Endothelial cell of umbilical vein (primary cell): ENCODE measurements around the gene IQGAP2. TPM values are rescaled to one million over a fixed set of nuclear protein-coding genes. Genes with fewer than 3 reads are reported as not detected.

ENCODE experiments used
- BruUV-seq: library from RNA; stranded (reverse); fragments of 400-500 nt; replicated peaks from 2 replicates; lab custom pipeline; 2021; lab: Mats Ljungman, UMichigan
- CTCF ChIA-PET: fragments of 300-600, 350-600 bp; sonication (Branson Sonifier 250); formaldehyde crosslinking; loops from one replicate; lab custom pipeline; 2021; ENCODE audit warnings: antibody characterized with exemption, inconsistent platforms; lab: Charles Lee
- POLR2A ChIA-PET: fragments of 300-600, 350-600 bp; sonication (Branson Sonifier 250); formaldehyde crosslinking; loops from one replicate; lab custom pipeline; 2021; ENCODE audit warnings: antibody characterized with exemption, inconsistent platforms; lab: Charles Lee
- DNase-seq: peaks from one replicate; pipeline ENCODE4 v3.0.0-alpha.2; 2011; ENCODE audit warnings: low read depth, low spot score
- FAIRE-seq: peaks from 2 replicates; lab custom pipeline; 2011; peaks lifted over from hg19 to GRCh38; lab: Jason Lieb, UNC
- H2AFZ ChIP-seq: 2 replicates; pipeline ENCODE4 v1.6.0; 2012; ENCODE audit warnings: low read depth, low read length, control low read depth, inconsistent platforms
- H3K27ac ChIP-seq: 2 replicates; pipeline ENCODE4 v1.5.1; 2011; ENCODE audit warnings: low read depth, mild to moderate bottlenecking, control low read depth, low read length, moderate library complexity; ENCODE audit not compliant: insufficient read depth
- H3K27me3 ChIP-seq, 2 experiments: 2 replicates each; pipeline versions ENCODE4 v1.6.0 to v1.6.1; 2011; ENCODE audit warnings: low read length in 2 of 2, mixed read lengths in 1 of 2; ENCODE audit not compliant: control insufficient read depth in 2 of 2, insufficient read depth in 2 of 2
- H3K36me3 ChIP-seq, 2 experiments: 2 replicates in 1 of 2; 3 replicates in 1 of 2; pipeline ENCODE4 v1.5.1; 2011; ENCODE audit warnings: low read length in 2 of 2, mild to moderate bottlenecking in 1 of 2, moderate library complexity in 1 of 2; ENCODE audit not compliant: control insufficient read depth in 2 of 2, insufficient read depth in 2 of 2; ENCODE audit errors: extremely low read depth in 1 of 2
- H3K4me1 ChIP-seq: 3 replicates; pipeline ENCODE4 v1.5.1; 2011; ENCODE audit warnings: mild to moderate bottlenecking, low read length; ENCODE audit not compliant: control insufficient read depth, insufficient read depth; ENCODE audit errors: extremely low read depth
- H3K4me2 ChIP-seq: 2 replicates; pipeline ENCODE4 v1.6.1; 2011; ENCODE audit warnings: low read length, control low read depth, mixed read lengths; ENCODE audit not compliant: insufficient read depth
- H3K4me3 ChIP-seq, 3 experiments: fragments of 200-600 bp in 1 of 3; sonication (generic), shearing (Covaris generic) in 1 of 3; replicated peaks in 1 of 3; 2 replicates each; pipeline ENCODE4 v1.5.1; 2011 to 2016; ENCODE audit warnings: control low read depth in 3 of 3, low read length in 3 of 3, mild to moderate bottlenecking in 2 of 3, inconsistent platforms in 1 of 3, low read depth in 1 of 3, moderate library complexity in 1 of 3; ENCODE audit not compliant: insufficient read depth in 1 of 3
- H3K79me2 ChIP-seq: 2 replicates; pipeline ENCODE4 v1.6.0; 2012; ENCODE audit warnings: low read length, inconsistent platforms; ENCODE audit not compliant: control insufficient read depth, insufficient read depth
- H3K9ac ChIP-seq: replicated peaks from 2 replicates; pipeline ENCODE3; 2011; ENCODE audit warnings: low read length, control low read depth; ENCODE audit not compliant: insufficient read depth; ENCODE audit errors: extremely low read depth
- H3K9me1 ChIP-seq: replicated peaks from 3 replicates; pipeline ENCODE4 v1.6.0; 2011; ENCODE audit warnings: mild to moderate bottlenecking, low read length; ENCODE audit not compliant: control insufficient read depth, insufficient read depth; ENCODE audit errors: extremely low read depth
- H3K9me3 ChIP-seq: replicated peaks from 2 replicates; pipeline ENCODE4 v1.5.1; 2012; ENCODE audit warnings: low read length, inconsistent platforms; ENCODE audit not compliant: control insufficient read depth, insufficient read depth
- H4K20me1 ChIP-seq: replicated peaks from 2 replicates; pipeline ENCODE3; 2011; ENCODE audit warnings: mild to moderate bottlenecking, low read length; ENCODE audit not compliant: control insufficient read depth, insufficient read depth; ENCODE audit errors: extremely low read depth
- CTCF ChIP-seq, 2 donors: IDR thresholded peaks; 1 replicate in 1 of 2; 2 replicates in 1 of 2; pipeline ENCODE4 v1.5.1; 2011; ENCODE audit warnings: low read length in 2 of 2, mild to moderate bottlenecking in 2 of 2, moderate library complexity in 2 of 2, control low read depth in 1 of 2, inconsistent platforms in 1 of 2, low read depth in 1 of 2; ENCODE audit not compliant: insufficient read depth in 1 of 2; ENCODE audit errors: extremely low read depth in 1 of 2
- EZH2 ChIP-seq: IDR thresholded peaks from 2 replicates; pipeline ENCODE4 v1.6.1; 2012; ENCODE audit warnings: borderline replicate concordance, low read depth, mild to moderate bottlenecking, moderate library complexity, low read length, inconsistent platforms; ENCODE audit not compliant: severe bottlenecking
- FOS ChIP-seq: IDR thresholded peaks from 2 replicates; pipeline ENCODE4 v1.6.1; 2011; ENCODE audit warnings: mild to moderate bottlenecking, low read length, moderate library complexity, borderline replicate concordance; ENCODE audit not compliant: insufficient read depth
- GATA2 ChIP-seq: IDR thresholded peaks from 2 replicates; pipeline ENCODE4 v1.7.0; 2011; ENCODE audit warnings: low read depth, mild to moderate bottlenecking, moderate library complexity, mixed read lengths, low read length; ENCODE audit not compliant: insufficient read length, insufficient read depth
- JUN ChIP-seq: IDR thresholded peaks from 2 replicates; pipeline ENCODE4 v1.6.1; 2011; ENCODE audit warnings: borderline replicate concordance, low read depth; ENCODE audit not compliant: insufficient read length, insufficient read depth
- MAX ChIP-seq: IDR thresholded peaks from 2 replicates; pipeline ENCODE4 v1.6.1; 2011; ENCODE audit not compliant: insufficient read depth, insufficient read length
- MYC ChIP-seq: IDR thresholded peaks from one replicate; pipeline ENCODE4 v1.6.1; 2011; ENCODE audit warnings: mild to moderate bottlenecking, low read depth, low read length
- POLR2A ChIP-seq: IDR thresholded peaks from 2 replicates; pipeline ENCODE4 v1.6.1; 2012; ENCODE audit warnings: low read depth, mild to moderate bottlenecking, control low read depth, low read length
- POLR2AphosphoS5 ChIP-seq: IDR thresholded peaks from 2 replicates; pipeline ENCODE4 v1.6.1; 2012; ENCODE audit warnings: low read depth, mild to moderate bottlenecking, control low read depth, low read length, moderate library complexity; ENCODE audit not compliant: insufficient read depth
- dilution Hi-C: fragments of 300-500 bp; cut with MboI; formaldehyde crosslinking; loops from one replicate; pipeline ENCODE4 v1.15.0; 2019; ENCODE audit warnings: low sequenced_read_pairs; ENCODE audit not compliant: extremely low pct_ligation_motif_present
- intact Hi-C: fragments of 100-400 bp; cut with micrococcal nuclease; formaldehyde crosslinking; loops from one replicate; pipeline ENCODE4 v1.10.0; 2022
- polyA plus RNA-seq, 4 experiments: library from polyadenylated mRNA; depleted of rRNA in 3 of 4; stranded (reverse) in 3 of 4; unstranded in 1 of 4; fragments of >200 nt; gene quantifications; 2 replicates each; pipeline versions ENCODE4 v1.2.1 to v1.2.3, GENCODE V29; 2011 to 2012; ENCODE audit warnings: missing spikeins in 1 of 4
- total RNA-seq: library from RNA; stranded (reverse); gene quantifications from 2 replicates; pipeline ENCODE4 v1.2.3, GENCODE V29; 2021

Gene IQGAP2
- total and polyA plus RNA-seq, 2 donors (not counting 3 experiments of a cell fraction or from before 2014, with no cell fraction given), result 4.5 to 4.7 TPM

GRCh38 chr5:76561959-76562358 is 158.9 kb downstream of the IQGAP2 start:
- no peaks in the 10 kb centered on the region for H4K20me1 ChIP-seq
- H3K4me3 ChIP-seq, result no peak overlapping the region
- H2AFZ ChIP-seq, result no peak overlapping the region
- dilution Hi-C loops, result no loop called here
- no peak overlapping the region for H3K27ac ChIP-seq
- H3K36me3 ChIP-seq, result no peaks in the 10 kb centered on the region
- H3K4me1 ChIP-seq, result no peaks in the 10 kb centered on the region
- no TSS peak for BruUV-seq
- no peak overlapping the region for H3K4me2 ChIP-seq
- H3K27me3 ChIP-seq, result peaks cover 4% of the 10 kb centered on the region in 2 experiments
- ChIA-PET CTCF (no interaction called here), POLR2A (interaction anchor here (0.6 kb wide), 1 partner anchor 394 kb away, joined by 3 read pairs; no protein-coding TSS in a partner anchor)
- H3K9me3 ChIP-seq, result no peaks in the 10 kb centered on the region
- no peak for FAIRE-seq
- no peak overlapping the region for H3K9ac ChIP-seq
- no peaks in the 10 kb centered on the region for H3K9me1 ChIP-seq
- no peak for TF ChIP-seq GATA2
- no peak for TF ChIP-seq CTCF (IDR thresholded peaks at IDR 0.05; ENCODE audit: extremely low read depth in 1 of 2, insufficient read depth in 1 of 2, low read depth in 1 of 2, low read length in 2 of 2)
- no peak for TF ChIP-seq MAX
- no peak for TF ChIP-seq JUN
- no peak for TF ChIP-seq MYC
- TF ChIP-seq FOS, result no peak
- no peak for TF ChIP-seq POLR2AphosphoS5
- no peak for TF ChIP-seq POLR2A
- TF ChIP-seq EZH2, result no peak
- H3K79me2 ChIP-seq, result no peaks in the 10 kb centered on the region
- no peak for DNase-seq
- intact Hi-C loops, result no loop called here
